GM10266 (cell line): ENCODE measurements around the gene AGFG2.
"Not testable (repeated sequence)": the region's sequence is repeated elsewhere in the genome, so short reads cannot be mapped to it uniquely, and the experiment has no call there.

Experiments used
- DNase-seq: peaks from one replicate; pipeline ENCODE4 v3.0.0; 2012; ENCODE audit errors: extremely low spot score
- TF ChIP-seq, protein P1 (sequence below): IDR thresholded peaks from 2 replicates; pipeline ENCODE4 v1.5.1; 2012; ENCODE audit warnings: mild to moderate bottlenecking, low read depth; ENCODE audit not compliant: control insufficient read depth, insufficient read depth; ENCODE audit errors: missing control alignments

Gene AGFG2

DNA sequence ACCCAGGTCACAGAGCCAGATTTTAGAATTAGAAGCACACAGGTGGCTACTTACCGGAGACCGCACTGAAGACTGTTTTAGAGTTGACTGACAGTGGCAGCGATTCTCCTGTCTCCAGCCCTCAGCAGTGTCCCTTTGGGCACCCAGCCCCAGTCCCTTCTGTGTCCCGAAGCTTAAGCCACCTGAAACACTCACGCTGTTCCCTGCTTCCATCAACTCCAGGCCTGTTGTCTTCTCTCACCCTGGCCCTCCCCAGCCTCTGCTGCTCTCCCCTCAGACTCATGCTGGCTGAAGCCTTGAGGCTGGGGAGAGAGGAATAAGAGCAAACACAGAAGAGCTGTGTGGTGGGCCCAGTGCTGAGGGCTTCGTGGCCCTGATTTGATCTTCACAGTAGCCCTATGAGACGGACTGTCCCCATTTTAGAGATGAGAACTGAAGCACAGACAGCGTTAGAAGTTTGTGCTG, 24.1 kb downstream of the AGFG2 start:
- TF ChIP-seq, protein P1, sequence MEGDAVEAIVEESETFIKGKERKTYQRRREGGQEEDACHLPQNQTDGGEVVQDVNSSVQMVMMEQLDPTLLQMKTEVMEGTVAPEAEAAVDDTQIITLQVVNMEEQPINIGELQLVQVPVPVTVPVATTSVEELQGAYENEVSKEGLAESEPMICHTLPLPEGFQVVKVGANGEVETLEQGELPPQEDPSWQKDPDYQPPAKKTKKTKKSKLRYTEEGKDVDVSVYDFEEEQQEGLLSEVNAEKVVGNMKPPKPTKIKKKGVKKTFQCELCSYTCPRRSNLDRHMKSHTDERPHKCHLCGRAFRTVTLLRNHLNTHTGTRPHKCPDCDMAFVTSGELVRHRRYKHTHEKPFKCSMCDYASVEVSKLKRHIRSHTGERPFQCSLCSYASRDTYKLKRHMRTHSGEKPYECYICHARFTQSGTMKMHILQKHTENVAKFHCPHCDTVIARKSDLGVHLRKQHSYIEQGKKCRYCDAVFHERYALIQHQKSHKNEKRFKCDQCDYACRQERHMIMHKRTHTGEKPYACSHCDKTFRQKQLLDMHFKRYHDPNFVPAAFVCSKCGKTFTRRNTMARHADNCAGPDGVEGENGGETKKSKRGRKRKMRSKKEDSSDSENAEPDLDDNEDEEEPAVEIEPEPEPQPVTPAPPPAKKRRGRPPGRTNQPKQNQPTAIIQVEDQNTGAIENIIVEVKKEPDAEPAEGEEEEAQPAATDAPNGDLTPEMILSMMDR = no peak
- DNase-seq = no peak

DNA sequence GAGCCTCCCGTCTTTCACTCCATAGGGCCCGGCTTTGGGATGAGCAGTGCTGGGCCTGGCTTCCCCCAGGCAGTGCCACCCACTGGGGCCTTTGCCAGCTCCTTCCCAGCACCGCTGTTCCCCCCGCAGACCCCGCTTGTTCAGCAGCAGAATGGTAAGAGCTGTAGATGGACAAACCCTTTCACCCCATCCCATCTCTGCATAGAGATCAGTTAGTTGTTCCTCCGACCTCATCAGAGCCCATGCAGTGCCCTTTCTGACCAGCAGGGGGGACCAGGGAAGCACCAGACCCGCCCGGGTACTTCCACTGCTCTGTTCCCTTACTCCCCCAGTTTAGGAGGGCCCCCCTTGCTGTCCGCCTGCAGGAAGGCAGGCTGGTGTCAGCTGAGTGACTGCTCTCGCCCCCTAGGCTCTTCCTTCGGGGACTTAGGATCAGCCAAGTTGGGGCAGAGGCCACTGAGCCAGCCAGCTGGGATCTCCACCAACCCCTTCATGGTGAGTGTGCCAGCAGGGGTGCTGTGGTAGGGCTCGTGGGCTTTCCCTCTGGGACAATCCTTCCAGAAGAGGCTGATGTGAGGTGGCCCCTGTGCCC, 24.9 kb downstream of the AGFG2 start:
- TF ChIP-seq, protein P1 = peak; percentile 79
- peak; percentile 81 for DNase-seq

DNA sequence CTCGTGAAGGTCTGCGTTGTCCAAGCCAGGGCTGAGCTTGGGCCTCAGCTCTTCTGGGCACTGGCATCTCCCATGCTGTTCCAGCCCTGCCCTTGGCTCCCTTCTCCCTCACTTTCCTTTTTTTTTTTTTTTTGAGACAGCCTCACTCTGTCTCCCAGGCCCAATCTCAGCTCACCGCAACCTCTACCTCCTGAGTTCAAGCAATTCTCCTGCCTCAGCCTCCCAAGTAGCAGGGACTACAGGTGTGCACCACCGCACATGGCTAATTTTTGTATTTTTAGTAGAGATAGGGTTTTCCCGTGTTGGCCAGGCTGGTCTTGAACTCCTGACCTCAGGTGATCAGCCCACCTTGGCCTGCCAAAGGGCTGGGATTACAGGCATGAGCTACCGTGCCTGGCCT, 25.4 kb downstream of the AGFG2 start:
- not testable (repeated sequence) for DNase-seq

DNA sequence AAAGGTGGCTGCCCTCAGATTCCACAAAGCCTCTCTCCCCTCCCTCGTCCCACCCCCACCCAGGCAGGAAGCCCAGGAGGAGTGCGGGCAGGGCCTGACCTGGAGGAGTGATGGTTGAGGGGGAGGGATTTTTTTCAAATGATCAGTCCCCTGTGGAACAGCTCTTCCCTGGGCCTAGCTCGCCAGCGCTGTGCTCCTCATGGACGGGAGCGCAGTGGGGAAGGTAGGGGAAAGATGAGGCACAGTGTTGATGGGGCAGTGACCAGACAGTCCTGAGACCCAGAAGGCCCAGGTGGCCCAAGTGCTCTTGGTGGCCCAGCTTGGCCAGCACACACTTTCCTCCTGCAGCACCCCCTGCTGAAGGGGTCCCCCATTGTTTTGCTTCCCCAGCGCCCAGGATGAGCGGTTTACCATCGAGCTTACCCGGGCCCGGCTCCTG, 26.1 kb downstream of the AGFG2 start:
- no peak for DNase-seq
- TF ChIP-seq, protein P1 = no peak

DNA sequence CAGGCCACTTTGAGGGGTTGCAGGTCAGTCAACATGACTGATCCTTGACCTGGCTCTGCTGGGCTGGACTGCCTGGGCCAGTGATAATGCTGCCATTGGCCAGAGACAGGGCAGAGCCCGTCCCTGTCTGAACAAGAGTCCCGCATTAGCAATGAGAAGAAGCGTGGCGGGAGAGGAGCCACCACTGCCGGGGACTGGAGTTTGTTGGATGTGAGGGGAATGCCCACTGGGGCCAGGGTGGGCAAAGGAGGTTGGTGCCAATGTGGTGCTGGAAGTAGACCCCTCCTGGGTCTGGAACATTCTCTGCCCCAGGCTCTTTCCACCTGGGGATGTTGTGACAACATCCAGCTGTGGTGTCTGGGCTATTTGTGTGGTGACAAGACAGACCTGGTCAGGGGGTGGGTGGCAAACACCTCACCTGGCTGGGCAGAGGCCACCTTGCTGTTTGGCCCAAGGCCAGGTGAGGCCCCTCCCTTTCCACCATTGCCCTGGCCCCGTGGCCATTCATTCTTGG, 27.1 kb downstream of the AGFG2 start:
- TF ChIP-seq, protein P1 = no peak
- no peak for DNase-seq

DNA sequence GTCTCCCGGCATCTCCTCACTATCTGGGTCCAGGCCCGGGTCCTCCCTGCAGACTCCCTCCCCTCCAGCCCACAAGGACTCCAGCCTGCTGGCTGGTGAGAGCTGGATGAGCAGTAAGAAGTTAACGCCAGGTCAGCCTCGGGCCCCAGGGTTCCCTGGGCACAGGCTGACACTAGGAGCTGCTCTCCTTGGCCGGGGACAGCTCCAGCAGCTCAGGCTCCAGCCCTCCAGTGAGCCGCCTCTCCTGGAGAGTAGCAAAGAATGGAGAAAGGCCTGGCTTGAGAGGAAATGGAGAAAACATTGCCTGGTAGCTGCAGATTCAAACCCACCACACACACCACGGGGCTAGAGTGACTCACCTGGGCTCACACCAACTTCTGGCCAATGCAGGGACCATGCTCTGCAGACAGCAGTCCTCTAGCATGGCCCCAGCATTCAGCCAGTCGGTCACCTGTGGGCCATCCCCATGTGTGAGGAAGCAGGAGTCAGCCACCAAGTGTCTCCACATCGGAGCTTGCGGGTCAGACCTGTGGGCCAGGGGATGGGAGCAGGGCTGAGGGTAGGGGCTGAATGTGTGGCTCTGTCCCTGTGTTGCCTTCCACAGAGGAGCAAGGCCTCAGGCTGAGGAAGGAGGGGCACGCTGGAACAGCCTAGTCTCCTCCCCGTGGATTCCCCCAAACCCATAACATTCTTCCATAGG, 28.2 kb downstream of the AGFG2 start:
- TF ChIP-seq, protein P1 = no peak
- no peak for DNase-seq

DNA sequence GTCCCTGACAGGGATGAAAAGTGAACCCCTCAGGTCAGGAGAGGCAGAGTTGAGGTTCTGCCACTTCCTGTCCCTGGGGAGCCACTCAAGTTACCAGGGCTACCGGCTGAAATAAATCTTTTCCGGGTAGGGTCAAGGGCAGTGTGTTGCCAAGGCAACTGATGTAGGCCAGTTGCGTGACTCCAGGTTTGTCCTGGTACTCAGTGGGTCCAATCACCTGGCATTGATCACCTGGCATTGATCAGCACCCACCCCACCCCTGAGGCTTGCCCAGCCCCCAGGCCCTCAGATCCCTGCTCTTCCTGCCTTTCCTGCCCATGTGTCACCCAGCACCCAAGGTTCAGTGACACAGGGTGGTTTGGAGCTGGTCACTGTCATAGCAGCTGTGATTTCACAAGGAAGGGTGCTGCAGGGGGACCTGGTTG, 28.8 kb downstream of the AGFG2 start:
- DNase-seq = no peak
- TF ChIP-seq, protein P1 = no peak
